HCT116 (cell line): ENCODE results near the gene GABRG2. TPM values are rescaled to one million over a fixed set of nuclear protein-coding genes. Genes with fewer than 3 reads are reported as not detected.

Source experiments
- ATAC-seq: fragments of 200-7000 bp; cut with Tn5 transposase; 2 replicates; pipeline ENCODE4 v1.9.1; 2020; ENCODE audit warnings: mild to moderate bottlenecking, moderate library complexity
- Bru-seq: library from RNA; stranded (reverse); fragments of 400-500 nt; gene quantifications from one replicate; lab custom pipeline; 2021; lab: Mats Ljungman, UMichigan
- BruChase-seq, 2 experiments: library from RNA; stranded (reverse); fragments of 400-500 nt; gene quantifications; one replicate each; lab custom pipeline; 2021; lab: Mats Ljungman, UMichigan
- BruUV-seq: library from RNA; stranded (reverse); fragments of 400-500 nt; replicated peaks from 2 replicates; lab custom pipeline; 2021; lab: Mats Ljungman, UMichigan
- CTCF ChIA-PET: fragments of 300-600 bp; sonication (Branson Sonifier 250); formaldehyde crosslinking; loops from one replicate; lab custom pipeline; 2021; ENCODE audit warnings: antibody characterized with exemption; lab: Charles Lee
- POLR2A ChIA-PET: fragments of 300-600, 350-600 bp; sonication (Branson Sonifier 250); formaldehyde crosslinking; loops from one replicate; lab custom pipeline; 2021; ENCODE audit warnings: antibody characterized with exemption; lab: Charles Lee
- RAD21 ChIA-PET, 2 experiments: fragments of 300-600 bp; sonication (Branson Sonifier 250); formaldehyde crosslinking; loops; one replicate each; lab custom pipeline; 2023; ENCODE audit warnings: low total read pairs in 2 of 2; ENCODE audit not compliant: uncharacterized antibody in 2 of 2, unreplicated experiment in 2 of 2, low non-redundant PET in 1 of 2; lab: Charles Lee
- DNase-seq: peaks from one replicate; pipeline ENCODE4 v3.0.0-alpha.2; 2010; ENCODE audit warnings: low read depth, low spot score
- H2AFZ ChIP-seq: fragments of 200-600 bp; shearing (Covaris generic), sonication (generic); 2 replicates; pipeline ENCODE4 v1.6.1; 2017; ENCODE audit warnings: low read depth, mixed run types, mixed read lengths, antibody characterized with exemption, low read length; ENCODE audit not compliant: poor library complexity, severe bottlenecking
- H3K27ac ChIP-seq: 2 replicates; pipeline ENCODE4 v1.5.1; 2012; ENCODE audit warnings: low read depth, low read length
- H3K27me3 ChIP-seq: fragments of 200-600 bp; sonication (generic); 2 replicates; pipeline ENCODE4 v1.6.1; 2016; ENCODE audit warnings: mixed run types, low read length, mixed read lengths; ENCODE audit not compliant: insufficient read depth
- H3K36me3 ChIP-seq, 2 experiments: fragments of 200-500 bp in 1 of 2; fragments of 200-600 bp in 1 of 2; sonication (Bioruptor generic) in 1 of 2; sonication (generic) in 1 of 2; 2 replicates each; pipeline versions ENCODE4 v1.5.1 to v1.6.1; 2014 to 2016; ENCODE audit warnings: low read length in 2 of 2, inconsistent platforms in 1 of 2, mixed read lengths in 1 of 2, mixed run types in 1 of 2; ENCODE audit not compliant: insufficient read depth in 2 of 2, control insufficient read depth in 1 of 2
- H3K4me1 ChIP-seq, 2 experiments: fragments of 200-600 bp in 1 of 2; sonication (generic) in 1 of 2; 2 replicates each; pipeline versions ENCODE4 v1.5.1 to v1.6.1; 2012 to 2017; ENCODE audit warnings: low read length in 2 of 2, inconsistent platforms in 1 of 2, mild to moderate bottlenecking in 1 of 2, mixed read lengths in 1 of 2, mixed run types in 1 of 2, moderate library complexity in 1 of 2; ENCODE audit not compliant: insufficient read depth in 2 of 2, control insufficient read depth in 1 of 2
- H3K4me2 ChIP-seq: fragments of 200-600 bp; sonication (generic); 2 replicates; pipeline ENCODE4 v1.6.1; 2017; ENCODE audit warnings: mixed run types, low read length, mixed read lengths
- H3K4me3 ChIP-seq, 2 experiments: fragments of 200-600 bp in 1 of 2; sonication (generic) in 1 of 2; replicated peaks in 1 of 2; 2 replicates each; pipeline ENCODE4 v1.5.1; 2011 to 2016; ENCODE audit warnings: low read length in 2 of 2, control low read depth in 1 of 2, low read depth in 1 of 2, mild to moderate bottlenecking in 1 of 2, mixed read lengths in 1 of 2, mixed run types in 1 of 2
- H3K79me2 ChIP-seq: fragments of 200-600 bp; sonication (generic); 2 replicates; pipeline ENCODE4 v1.6.1; 2017; ENCODE audit warnings: mild to moderate bottlenecking, mixed run types, low read length, moderate library complexity, mixed read lengths; ENCODE audit not compliant: insufficient read depth
- H3K9ac ChIP-seq: fragments of 200-600 bp; sonication (generic); 2 replicates; pipeline ENCODE4 v1.6.1; 2016; ENCODE audit warnings: low read length, mixed read lengths
- H3K9me2 ChIP-seq: fragments of 200-600 bp; sonication (generic), shearing (Covaris generic); 2 replicates; pipeline ENCODE4 v1.6.1; 2017; ENCODE audit warnings: mixed run types, mild to moderate bottlenecking, moderate library complexity; ENCODE audit not compliant: insufficient read depth
- H3K9me3 ChIP-seq, 2 experiments: fragments of 200-500 bp in 1 of 2; fragments of 200-600 bp in 1 of 2; sonication (Bioruptor generic) in 1 of 2; sonication (generic) in 1 of 2; 2 replicates each; pipeline ENCODE4 v1.6.1; 2014 to 2017; ENCODE audit warnings: low read length in 2 of 2, mixed read lengths in 2 of 2, inconsistent platforms in 1 of 2, low read depth in 1 of 2, mild to moderate bottlenecking in 1 of 2, mixed run types in 1 of 2, moderate library complexity in 1 of 2; ENCODE audit not compliant: control insufficient read depth in 1 of 2, insufficient read depth in 1 of 2
- H4K20me1 ChIP-seq: fragments of 200-600 bp; sonication (generic), shearing (Covaris generic); 2 replicates; pipeline ENCODE4 v1.6.1; 2017; ENCODE audit warnings: mixed run types, mild to moderate bottlenecking, moderate library complexity; ENCODE audit not compliant: insufficient read depth
- ATF3 ChIP-seq: IDR thresholded peaks from 2 replicates; pipeline ENCODE4 v1.6.1; 2012
- CBX3 ChIP-seq: IDR thresholded peaks from 2 replicates; pipeline ENCODE4 v1.6.1; 2012; ENCODE audit warnings: low read depth
- CEBPB ChIP-seq: IDR thresholded peaks from 2 replicates; pipeline ENCODE4 v1.6.1; 2012; ENCODE audit warnings: low read depth
- EGR1 ChIP-seq: IDR thresholded peaks from 2 replicates; pipeline ENCODE4 v1.6.1; 2012; ENCODE audit warnings: low read depth
- ELF1 ChIP-seq: IDR thresholded peaks from 2 replicates; pipeline ENCODE4 v1.6.1; 2012; ENCODE audit warnings: low read depth, borderline replicate concordance
- EZH2phosphoT487 ChIP-seq: fragments of 200-600 bp; IDR thresholded peaks from 2 replicates; pipeline ENCODE4 v1.6.1; 2018; ENCODE audit warnings: antibody characterized with exemption, borderline replicate concordance
- FOSL1 ChIP-seq: IDR thresholded peaks from 2 replicates; pipeline ENCODE4 v1.6.1; 2012; ENCODE audit warnings: low read depth
- JUND ChIP-seq: IDR thresholded peaks from 2 replicates; pipeline ENCODE4 v1.6.1; 2012
- MAX ChIP-seq: IDR thresholded peaks from 2 replicates; pipeline ENCODE4 v1.6.1; 2012
- POLR2AphosphoS5 ChIP-seq: IDR thresholded peaks from 2 replicates; pipeline ENCODE4 v1.6.1; 2011; ENCODE audit warnings: mild to moderate bottlenecking, low read depth, low read length, moderate library complexity
- RAD21 ChIP-seq: IDR thresholded peaks from 2 replicates; pipeline ENCODE4 v1.6.1; 2012; ENCODE audit warnings: low read depth, mild to moderate bottlenecking
- REST ChIP-seq: IDR thresholded peaks from 2 replicates; pipeline ENCODE4 v1.6.1; 2012; ENCODE audit warnings: low read depth
- SIN3A ChIP-seq: IDR thresholded peaks from 2 replicates; pipeline ENCODE4 v1.6.1; 2012; ENCODE audit warnings: low read depth
- SP1 ChIP-seq: IDR thresholded peaks from 2 replicates; pipeline ENCODE4 v1.6.1; 2012; ENCODE audit warnings: low read depth
- SRF ChIP-seq: IDR thresholded peaks from 2 replicates; pipeline ENCODE4 v1.6.1; 2012; ENCODE audit warnings: low read depth
- TCF7L2 ChIP-seq: IDR thresholded peaks from 2 replicates; pipeline ENCODE4 v1.7.0; 2011; ENCODE audit warnings: borderline replicate concordance, inconsistent platforms; ENCODE audit not compliant: insufficient read depth, insufficient read length; ENCODE audit errors: extremely low read depth
- YY1 ChIP-seq: IDR thresholded peaks from 2 replicates; pipeline ENCODE4 v1.6.1; 2011; ENCODE audit warnings: low read length, low read depth, moderate library complexity, mild to moderate bottlenecking; ENCODE audit not compliant: insufficient replicate concordance; ENCODE audit errors: extremely low read depth
- ZBTB33 ChIP-seq: IDR thresholded peaks from 2 replicates; pipeline ENCODE4 v1.6.1; 2011; ENCODE audit warnings: mild to moderate bottlenecking, low read length, moderate library complexity; ENCODE audit not compliant: insufficient replicate concordance; ENCODE audit errors: extremely low read depth
- ZFX ChIP-seq: fragments of 450-650 bp; IDR thresholded peaks from 2 replicates; pipeline ENCODE4 v1.6.1; 2017
- intact Hi-C: fragments of 100-400 bp; cut with micrococcal nuclease; formaldehyde crosslinking; loops from 2 replicates; pipeline ENCODE4 v1.10.0; 2022
- long read RNA-seq: library from polyadenylated mRNA; unstranded; transcript quantifications from one replicate; pipeline ENCODE4 v2.0.0, GENCODE V29; 2021; ENCODE audit not compliant: unreplicated experiment
- polyA plus RNA-seq: library from polyadenylated mRNA; unstranded; fragments of >200 nt; gene quantifications from 2 replicates; pipeline ENCODE4 v1.2.1, GENCODE V29; 2012; ENCODE audit warnings: missing spikeins
- total RNA-seq: library from RNA; stranded (reverse); gene quantifications from one replicate; pipeline ENCODE4 v1.2.1, GENCODE V29; 2021; ENCODE audit not compliant: unreplicated experiment

GABRG2 gene
- total RNA-seq (5.8 TPM), Bru-seq, nascent RNA (percentile 51 among the genes with signal in this experiment), BruChase-seq, experiment 1, labeled RNA remaining after a 6-hour chase (percentile 37 among the genes with signal in this experiment), BruChase-seq, experiment 2, labeled RNA remaining after a 2-hour chase (percentile 37 among the genes with signal in this experiment)
- 2.6 and 3.1 TPM in 2 replicates for polyA plus RNA-seq
- long read RNA-seq, partial matches to known transcripts = 0 of 4 reads
- long read RNA-seq, other reads (novel, unspliced or antisense) = 4 of 4 reads

- POLR2A ChIA-PET = no interaction called here
- no peak within 1 kb of the TSS for H3K4me2 ChIP-seq
Observed at GRCh38 chr5:162067655-162068411, at the start of gene GABRG2. Gene GABRG2, plus strand, starts transcription at chr5:162067773. Its CDS starts 227 bp downstream, at chr5:162068000.

More at GRCh38 chr5:162067655-162068411, at the start of gene GABRG2:
- H3K9me2 ChIP-seq = no peaks in the 10 kb centered on the region
- CTCF ChIA-PET = no interaction called here
- H3K79me2 ChIP-seq = no peaks in the 10 kb centered on the region
- H3K4me3 ChIP-seq = no peak within 1 kb of the TSS
- BruUV-seq = no TSS peak
- no peaks in the 10 kb centered on the region for H3K4me1 ChIP-seq
- TF ChIP-seq SIN3A (no peak), YY1 (no peak), MAX (no peak), SP1 (no peak), ELF1 (no peak), REST (no peak), FOSL1 (no peak), ATF3 (no peak), ZBTB33 (no peak), RAD21 (no peak), POLR2AphosphoS5 (no peak), JUND (no peak), TCF7L2 (no peak), SRF (no peak), EGR1 (no peak), ZFX (no peak), CBX3 (no peak), EZH2phosphoT487 (no peak), CEBPB (no peak)
- TF ChIP-seq, all 23 proteins: peak for 0
- Histone ChIP-seq H2AFZ (no peak within 1 kb of the TSS), H3K9ac (no peak within 1 kb of the TSS), H4K20me1 (no peaks in the 10 kb centered on the region), H3K9me3 (no peaks in the 10 kb centered on the region), H3K27me3 (no peaks in the 10 kb centered on the region), H3K27ac (no peak within 1 kb of the TSS), H3K36me3 (no peaks in the 10 kb centered on the region)
- RAD21 ChIA-PET = no interaction called here
- ATAC-seq = no peak
- intact Hi-C loops = no loop called here
- no peak for DNase-seq
